Measurements from ENCODE around the gene TMEM135. TPM values are rescaled to one million over a fixed set of nuclear protein-coding genes. Genes with fewer than 3 reads are reported as not detected.

TMEM135 gene
- total RNA-seq, 1 donor from 2014 or later, result 21.1 TPM

GRCh38 chr11:87190071-87190470, 152.3 kb downstream of the TMEM135 start:
- DNase-seq (ENCODE audit: low read depth, low spot score), result no peak

- no peak for DNase-seq (ENCODE audit: low read depth, low spot score)
These were observed 156.2 kb downstream of the TMEM135 start for GRCh38 chr11:87193756-87194470.

DNA sequence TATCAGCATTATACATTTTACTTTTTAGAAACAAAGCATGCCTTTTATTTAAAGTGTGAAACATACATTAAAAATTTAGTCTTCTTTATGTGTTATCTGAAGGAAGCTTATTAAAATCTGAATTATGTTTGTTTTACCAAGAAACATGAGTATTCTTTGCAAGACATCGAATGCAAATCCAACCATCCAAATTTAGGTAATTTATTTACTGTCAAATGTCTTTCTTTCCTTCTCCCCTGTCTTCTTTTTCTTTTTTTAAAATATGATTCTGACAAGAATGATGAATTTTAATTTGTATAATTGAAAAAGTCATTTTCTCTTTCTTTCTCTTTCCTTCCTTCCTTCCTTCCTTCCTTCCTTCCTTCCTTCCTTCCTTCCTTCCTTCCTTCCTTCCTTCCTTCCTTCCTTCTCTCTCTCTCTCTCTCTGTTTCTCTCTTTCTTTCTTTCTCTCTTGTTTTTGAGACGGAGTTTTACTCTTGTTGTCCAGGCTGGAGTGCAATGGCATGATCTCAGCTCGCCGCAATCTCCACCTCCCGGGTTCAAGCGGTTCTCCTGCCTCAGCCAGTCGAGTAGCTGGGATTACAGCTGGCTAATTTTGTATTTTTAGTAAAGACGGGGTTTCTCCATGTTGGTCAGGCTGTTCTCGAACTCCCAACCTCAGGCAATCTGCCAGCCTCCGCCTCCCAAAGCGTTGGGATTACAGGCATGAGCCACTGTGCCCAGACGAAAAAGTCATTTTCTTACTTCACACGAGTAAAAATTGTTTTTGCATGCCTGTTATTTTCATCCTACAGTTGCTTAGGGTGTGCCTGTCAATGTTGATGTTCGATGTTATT, 157.5 kb downstream of the TMEM135 start:
- DNase-seq (ENCODE audit: low read depth, low spot score), result no peak

DNA sequence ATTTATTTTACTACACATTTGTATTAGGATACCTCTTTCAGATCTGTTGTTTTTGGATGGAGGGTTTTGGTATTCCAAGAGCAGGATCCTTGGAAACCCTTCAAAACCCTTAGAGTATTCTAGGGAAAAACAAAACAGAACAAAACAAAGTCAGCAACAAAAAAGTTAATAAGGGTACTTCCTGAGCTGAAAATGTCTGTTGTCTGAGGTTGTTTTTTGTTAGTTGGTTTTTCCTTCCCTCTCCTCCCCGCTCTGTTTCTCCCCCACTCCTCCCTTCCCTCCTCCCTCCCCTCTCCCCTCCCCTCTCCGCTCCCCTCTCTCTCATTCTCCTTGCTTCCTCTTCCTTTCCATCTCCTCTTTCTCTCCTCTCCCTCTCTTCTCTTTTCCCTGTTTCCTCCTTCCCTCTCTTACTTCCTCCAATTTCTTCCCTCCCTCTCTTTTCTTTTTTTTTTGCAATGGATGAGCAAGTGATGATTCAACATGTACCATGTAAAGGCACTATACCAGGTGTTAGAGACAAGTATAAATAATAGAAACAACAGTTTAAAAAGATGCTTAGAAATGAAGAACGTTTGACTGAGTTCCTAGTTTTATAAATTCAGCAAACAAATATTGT, 160.6 kb downstream of the TMEM135 start:
- no peak for DNase-seq (ENCODE audit: low read depth, low spot score)

DNA sequence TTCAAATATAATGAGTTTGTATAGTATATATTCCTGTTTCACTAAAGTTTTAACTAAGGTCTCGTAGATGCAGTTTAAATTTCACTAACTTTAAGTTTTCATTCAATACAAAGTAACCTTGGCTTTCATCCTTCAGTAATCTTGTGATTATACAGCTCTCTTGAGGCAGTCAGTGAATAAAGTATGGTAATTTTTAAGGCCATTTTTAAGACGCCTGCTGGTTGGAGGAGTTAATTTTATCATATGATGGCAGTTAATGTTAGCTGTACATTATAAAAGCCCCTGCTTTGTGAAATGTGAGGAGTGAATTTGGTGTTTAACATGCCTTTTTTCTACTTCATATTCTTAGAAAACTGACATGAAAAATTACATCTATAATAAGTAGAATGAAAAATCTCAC, 163.6 kb downstream of the TMEM135 start:
- no peak for DNase-seq (ENCODE audit: low read depth, low spot score)

DNA sequence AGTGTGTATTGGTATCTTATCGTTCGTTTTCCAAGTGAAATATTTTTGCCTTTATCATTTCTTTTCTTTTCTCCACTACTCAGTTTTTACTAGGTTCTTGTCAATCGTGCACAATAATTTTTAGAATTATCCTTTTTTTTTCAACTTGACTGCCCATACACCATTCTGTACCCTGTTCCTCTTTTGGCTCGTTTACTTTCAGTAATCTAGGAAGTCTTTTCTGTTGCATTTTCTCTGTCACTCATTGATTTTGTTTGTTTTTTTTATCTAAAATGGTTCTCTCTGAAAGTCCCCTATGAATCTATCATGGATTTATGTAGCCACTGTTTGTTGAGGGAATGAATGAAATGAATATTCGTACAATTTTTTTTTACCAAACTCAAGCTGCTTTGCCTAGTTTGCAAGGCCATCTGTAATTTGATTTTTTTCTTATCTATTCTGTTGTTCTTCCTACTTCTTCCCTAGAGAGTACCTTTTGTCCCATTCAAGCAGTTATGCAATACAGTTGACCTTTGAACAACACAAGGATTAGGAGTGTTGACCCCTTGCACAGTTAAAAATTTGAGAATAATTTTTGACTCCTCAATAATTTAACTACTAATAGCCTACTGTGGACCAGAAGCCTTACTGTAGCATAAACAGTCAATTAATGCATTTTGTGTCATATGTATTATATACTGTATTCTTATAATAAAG, 166.3 kb downstream of the TMEM135 start:
- no peak for DNase-seq (ENCODE audit: low read depth, low spot score)

DNA sequence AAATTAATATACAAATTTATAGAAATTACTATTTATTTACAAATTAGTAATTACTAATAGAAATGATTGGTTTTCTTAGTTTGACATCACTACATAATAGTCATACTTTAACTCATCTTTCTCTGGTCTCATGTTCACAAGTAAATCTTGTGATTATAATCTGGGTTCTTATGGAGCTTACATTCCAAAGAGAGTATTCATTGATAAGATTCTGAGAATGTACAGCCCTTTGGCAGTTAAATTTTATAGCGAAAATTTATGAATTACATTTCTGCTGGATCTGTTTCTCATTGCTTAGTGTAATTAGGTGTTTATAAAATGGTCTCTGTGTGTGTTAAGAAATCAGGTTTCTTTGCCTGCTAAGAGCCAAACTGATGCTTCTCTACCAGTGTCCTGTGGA, 175.2 kb downstream of the TMEM135 start:
- DNase-seq (ENCODE audit: low read depth, low spot score), result no peak

GRCh38 chr11:87213444-87213843, 175.7 kb downstream of the TMEM135 start:
- no peak for DNase-seq (ENCODE audit: low read depth, low spot score)

- DNase-seq (ENCODE audit: low read depth, low spot score), result no peak
These were observed 177.5 kb downstream of the TMEM135 start for GRCh38 chr11:87215236-87215635.

GRCh38 chr11:87219266-87219665, 181.5 kb downstream of the TMEM135 start:
- no peak for DNase-seq (ENCODE audit: low read depth, low spot score)

- DNase-seq (ENCODE audit: low read depth, low spot score), result no peak
These were observed 186.1 kb downstream of the TMEM135 start for GRCh38 chr11:87223816-87224215.

GRCh38 chr11:87224486-87224885, 186.8 kb downstream of the TMEM135 start:
- DNase-seq (ENCODE audit: low read depth, low spot score), result no peak

- DNase-seq (ENCODE audit: low read depth, low spot score), result no peak
These were observed 191.1 kb downstream of the TMEM135 start for GRCh38 chr11:87228820-87229219.

- no peak for DNase-seq (ENCODE audit: low read depth, low spot score)
These were observed 193.3 kb downstream of the TMEM135 start for GRCh38 chr11:87230995-87231394.

DNA sequence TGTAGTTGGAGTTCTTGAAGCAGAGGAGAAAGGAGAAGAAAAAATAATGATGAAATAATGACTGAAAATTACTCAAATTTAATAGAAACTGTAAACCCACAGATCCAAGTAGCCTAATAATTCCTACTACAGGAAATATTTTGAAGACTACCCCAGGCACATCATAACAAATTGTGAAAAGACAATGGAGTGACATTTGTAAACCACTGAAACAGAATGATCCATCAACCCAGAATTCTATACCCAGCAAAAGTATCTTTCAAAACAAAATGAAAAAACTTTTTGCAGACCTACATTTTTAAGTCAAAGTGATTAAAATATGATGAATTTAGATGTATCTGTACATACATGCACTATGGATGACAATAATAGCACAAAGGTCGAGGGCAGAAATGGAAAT, 194.6 kb downstream of the TMEM135 start:
- no peak for DNase-seq (ENCODE audit: low read depth, low spot score)

GRCh38 chr11:87235366-87235765, 197.6 kb downstream of the TMEM135 start:
- DNase-seq (ENCODE audit: low read depth, low spot score), result no peak

- no peak for DNase-seq (ENCODE audit: low read depth, low spot score)
These were observed 198.6 kb downstream of the TMEM135 start for GRCh38 chr11:87236368-87236767.

GRCh38 chr11:87239001-87239400, 201.3 kb downstream of the TMEM135 start:
- peak; percentile 41 for DNase-seq (ENCODE audit: low read depth, low spot score)

DNA sequence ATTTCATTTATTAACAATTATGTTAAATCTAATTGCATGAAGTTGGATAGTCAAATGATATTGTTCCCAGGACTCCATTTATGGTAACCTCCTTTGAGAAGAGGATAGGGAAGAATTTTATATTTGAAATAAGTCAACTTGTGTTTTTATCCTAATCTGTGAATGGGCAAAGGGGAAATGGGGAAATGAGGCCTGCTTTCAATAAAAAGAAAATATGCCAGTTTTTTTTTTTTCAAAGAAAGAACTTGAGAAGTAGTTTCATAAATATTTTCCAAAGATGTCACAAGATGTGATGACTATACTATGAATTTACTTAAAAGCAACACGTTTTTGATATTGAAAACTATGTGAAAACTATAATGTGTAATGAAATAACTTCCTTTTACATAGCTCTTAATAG, 201.8 kb downstream of the TMEM135 start:
- DNase-seq (ENCODE audit: low read depth, low spot score), result no peak

DNA sequence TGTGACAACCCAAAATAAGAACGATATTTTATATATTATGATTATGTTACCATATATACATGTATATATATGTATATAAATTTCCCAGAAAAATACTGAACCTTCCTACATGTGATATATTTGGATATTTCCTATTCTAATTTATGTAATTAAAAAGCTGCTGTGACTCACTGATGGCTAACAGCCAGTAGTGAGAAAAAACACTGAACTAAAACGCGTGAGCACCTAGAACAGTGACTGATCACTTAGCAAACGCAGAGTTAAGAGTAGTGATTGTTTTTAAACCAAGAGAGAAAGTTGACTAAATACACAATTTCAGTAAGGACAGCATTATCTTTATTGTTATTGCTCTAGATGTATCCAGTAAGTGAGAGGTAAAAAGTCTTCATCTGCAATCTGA, 213.8 kb downstream of the TMEM135 start:
- no peak for DNase-seq (ENCODE audit: low read depth, low spot score)

- no peak for DNase-seq (ENCODE audit: low read depth, low spot score)
These were observed 215.1 kb downstream of the TMEM135 start for GRCh38 chr11:87252869-87253268.

- DNase-seq (ENCODE audit: low read depth, low spot score), result no peak
These were observed 216.8 kb downstream of the TMEM135 start for GRCh38 chr11:87254562-87254961.

Data from pulmonary artery endothelial cell (primary cell).